Right forelimb (tissue), 1 donor: ENCODE data around the gene CCDC40.
"Not testable (repeated sequence)": the region's sequence is repeated elsewhere in the genome, so short reads cannot be mapped to it uniquely, and the experiment has no call there.

Source experiments
- DNase-seq: peaks from one replicate; pipeline ENCODE4 v3.0.0-alpha.2; 2018

Gene CCDC40

GRCh38 chr17:80086081-80086480 lies 49.6 kb downstream of the CCDC40 start:
- no peak for DNase-seq

- no peak for DNase-seq
Observed at GRCh38 chr17:80086616-80087015, 50.2 kb downstream of the CCDC40 start.

GRCh38 chr17:80087346-80088265 lies 51.2 kb downstream of the CCDC40 start:
- no peak for DNase-seq

GRCh38 chr17:80089762-80090161 lies 53.3 kb downstream of the CCDC40 start:
- no peak for DNase-seq

GRCh38 chr17:80090164-80090563 lies 53.7 kb downstream of the CCDC40 start:
- not testable (repeated sequence) for DNase-seq

- DNase-seq: no peak
Observed at GRCh38 chr17:80091376-80091775, 54.9 kb downstream of the CCDC40 start.

- no peak for DNase-seq
Observed at GRCh38 chr17:80092959-80093358, 56.5 kb downstream of the CCDC40 start.

- no peak for DNase-seq
Observed at GRCh38 chr17:80095038-80095843, 58.8 kb downstream of the CCDC40 start.

GRCh38 chr17:80095844-80096475 lies 59.5 kb downstream of the CCDC40 start:
- DNase-seq: no peak

- no peak for DNase-seq
Observed at GRCh38 chr17:80096561-80097021, 60.1 kb downstream of the CCDC40 start.

- DNase-seq: no peak
Observed at GRCh38 chr17:80097127-80097621, 60.7 kb downstream of the CCDC40 start.

GRCh38 chr17:80097844-80098691 lies 61.6 kb downstream of the CCDC40 start:
- no peak for DNase-seq

- no peak for DNase-seq
Observed at GRCh38 chr17:80099291-80100034, 63.0 kb downstream of the CCDC40 start.

- no peak for DNase-seq
Observed at GRCh38 chr17:80100035-80100323, 63.5 kb downstream of the CCDC40 start.

GRCh38 chr17:80101011-80101945 lies 64.8 kb downstream of the CCDC40 start, which contains the start of gene GAA:
GAA (plus strand) TSS chr17:80101581; CDS start chr17:80104587, 3,006 bp downstream.
- peak; percentile 94 for DNase-seq

- no peak for DNase-seq
Observed at GRCh38 chr17:80101946-80102663, 65.7 kb downstream of the CCDC40 start.

- no peak for DNase-seq
Observed at GRCh38 chr17:80102664-80103448, 66.4 kb downstream of the CCDC40 start.

GRCh38 chr17:80103449-80104085 lies 67.1 kb downstream of the CCDC40 start:
- DNase-seq: no peak
